GM18511 (cell line): ENCODE data around the gene FZD10.

ENCODE experiments used
- ATAC-seq: cut with Tn5 transposase; IDR thresholded peaks from one replicate; pipeline ENCODE4 v1.9.1; 2021; ENCODE audit warnings: mild to moderate bottlenecking, moderate library complexity; ENCODE audit not compliant: unreplicated experiment

FZD10 gene

DNA sequence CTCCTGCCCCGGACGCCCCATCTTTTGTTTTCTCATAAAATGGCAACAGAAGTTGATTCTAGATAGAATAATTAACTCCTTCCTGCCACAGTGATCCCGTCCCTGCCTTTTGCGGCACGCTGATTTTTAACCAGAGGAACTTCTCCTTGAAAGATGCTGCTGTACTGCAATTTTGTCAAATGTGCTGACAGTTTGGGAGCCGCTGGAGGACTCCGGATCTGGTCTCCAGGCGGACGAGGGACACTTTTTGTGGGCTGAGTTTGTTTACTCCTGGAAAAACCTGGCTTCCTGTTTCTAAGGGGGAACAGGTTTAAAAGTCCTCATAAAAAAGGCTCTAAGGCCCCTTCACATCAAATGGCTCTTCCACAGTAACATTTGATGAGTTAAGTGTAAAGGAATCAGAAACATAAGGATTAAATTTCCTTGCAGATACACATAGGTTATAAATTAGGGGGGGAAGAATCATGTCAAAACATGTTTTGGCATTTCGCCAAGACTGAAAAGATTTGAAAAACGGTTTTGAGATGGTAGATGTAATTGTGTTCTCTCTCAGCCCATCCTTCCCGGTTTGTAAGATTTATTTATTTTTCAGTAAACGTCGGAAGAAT is 15.5 kb downstream of the FZD10 start:
- no peak for ATAC-seq

DNA sequence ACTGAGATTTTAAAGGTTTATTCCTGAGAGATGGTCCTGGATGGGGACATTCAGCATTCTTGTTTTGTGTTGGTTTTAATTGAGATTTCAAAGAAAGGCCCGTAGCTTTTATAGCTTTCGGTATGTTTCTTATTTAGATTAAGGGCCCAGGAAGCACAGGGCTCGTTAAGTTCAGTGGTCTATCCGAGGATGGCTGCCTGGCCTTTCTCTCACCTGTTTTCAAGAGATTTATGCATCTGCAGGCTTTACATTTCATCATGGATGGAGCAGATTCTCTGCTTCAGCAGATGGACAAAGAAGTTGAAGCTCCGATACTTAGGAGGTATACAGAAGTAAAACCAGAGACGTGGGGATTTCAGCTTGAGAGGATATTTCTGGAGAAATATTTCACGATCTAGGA is 16.0 kb downstream of the FZD10 start:
- ATAC-seq = no peak

GRCh38 chr12:130179191-130179590 is 16.9 kb downstream of the FZD10 start:
- no peak for ATAC-seq

DNA sequence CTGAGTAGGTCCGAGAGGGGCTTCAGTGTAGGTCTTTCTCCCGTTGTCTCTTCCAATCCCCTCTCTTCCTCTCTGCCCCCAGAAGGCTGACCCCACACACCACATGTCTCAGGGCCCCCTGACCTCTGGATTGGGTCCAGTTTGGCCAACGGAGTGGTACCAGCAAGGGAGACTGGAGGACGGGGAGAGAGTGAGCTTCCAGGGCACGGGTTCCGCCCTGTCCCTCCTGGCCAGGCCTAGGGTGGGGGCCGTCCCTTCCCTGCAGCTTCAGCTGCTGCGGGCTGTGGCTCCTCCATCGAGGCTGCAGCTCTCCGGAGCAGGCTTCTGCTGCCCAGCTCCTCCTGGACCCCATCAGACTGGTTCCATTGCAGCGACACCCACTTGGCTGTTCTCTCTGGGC is 17.4 kb downstream of the FZD10 start:
- ATAC-seq = no peak

- no peak for ATAC-seq
Observed at GRCh38 chr12:130181211-130181610, 18.9 kb downstream of the FZD10 start.

GRCh38 chr12:130183585-130184370 is 21.5 kb downstream of the FZD10 start:
- no peak for ATAC-seq

DNA sequence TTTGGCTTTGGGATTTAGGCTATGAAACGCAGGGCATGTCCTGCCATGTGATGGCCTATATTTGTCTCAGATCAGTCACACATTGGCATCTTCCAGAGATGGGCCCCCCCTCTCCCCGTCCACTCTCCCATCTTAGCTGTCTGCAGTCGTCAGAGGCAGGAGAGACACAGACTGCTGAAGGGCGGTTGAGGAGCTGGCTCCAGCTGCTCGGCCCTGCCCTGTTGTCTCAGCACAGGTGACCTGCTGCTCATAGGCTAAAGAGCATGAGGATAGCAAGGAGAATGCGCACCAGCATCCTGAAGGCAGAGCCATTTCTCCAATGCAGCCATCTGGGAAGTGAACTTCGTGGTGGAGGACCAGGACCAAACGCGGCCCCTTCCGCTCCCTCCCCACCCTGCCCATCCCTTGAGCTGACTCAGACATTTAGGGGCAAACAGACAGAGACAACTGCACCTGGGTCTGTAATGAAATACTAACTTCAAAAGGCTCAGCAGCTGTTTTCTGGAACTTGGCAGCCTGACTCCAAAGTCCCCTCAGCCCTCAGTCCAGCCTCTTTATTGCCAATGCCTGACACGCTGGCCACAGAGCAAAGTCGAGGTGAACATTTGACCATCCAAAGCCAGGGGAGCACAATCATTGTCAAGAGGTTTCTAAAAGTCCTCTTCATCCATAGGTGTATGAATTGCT is 22.3 kb downstream of the FZD10 start:
- ATAC-seq = no peak

DNA sequence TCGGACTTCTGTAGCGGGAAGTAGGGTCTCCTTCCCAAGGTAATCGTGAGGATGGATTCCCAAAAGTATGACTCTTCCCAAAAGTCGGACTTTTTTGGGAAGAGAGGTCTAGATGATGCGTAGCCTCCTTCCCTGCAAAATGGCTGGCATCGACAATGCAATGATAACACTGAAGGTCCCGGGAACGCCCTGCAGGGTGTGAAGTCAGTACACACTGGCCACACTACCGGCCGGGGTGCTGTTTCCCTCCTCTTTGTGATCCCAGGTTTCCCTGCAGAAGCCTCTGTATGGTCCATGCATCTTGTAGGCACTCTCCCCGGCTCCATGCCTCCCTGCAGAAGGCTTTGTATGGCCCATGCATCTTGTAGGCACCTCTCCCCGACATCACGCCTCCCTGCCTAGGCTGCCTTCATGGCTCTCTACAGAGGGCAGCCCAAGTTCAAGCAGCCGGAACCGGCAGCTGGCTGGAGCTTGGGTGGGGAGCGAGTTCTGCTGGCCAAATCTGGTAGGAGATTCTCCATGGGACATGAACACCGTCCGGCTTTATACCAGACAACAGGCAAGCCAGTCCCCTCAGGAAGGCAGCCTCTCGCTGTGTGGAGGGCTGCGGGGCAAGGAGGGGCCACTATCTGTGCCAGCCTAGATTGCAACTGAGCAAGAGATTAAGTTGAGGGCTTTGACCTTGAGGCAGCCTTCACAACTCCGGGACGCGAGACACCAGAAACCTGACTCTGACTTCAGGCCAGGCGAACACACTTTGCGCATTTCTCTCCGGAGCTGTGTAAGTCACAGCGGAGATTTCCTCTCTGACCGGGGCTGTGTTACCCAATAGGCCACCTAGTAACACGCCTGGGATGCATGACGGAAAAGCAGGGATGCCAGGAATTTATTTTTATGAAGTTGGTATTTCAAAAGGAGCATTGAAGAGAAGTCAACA is 23.5 kb downstream of the FZD10 start:
- no peak for ATAC-seq

DNA sequence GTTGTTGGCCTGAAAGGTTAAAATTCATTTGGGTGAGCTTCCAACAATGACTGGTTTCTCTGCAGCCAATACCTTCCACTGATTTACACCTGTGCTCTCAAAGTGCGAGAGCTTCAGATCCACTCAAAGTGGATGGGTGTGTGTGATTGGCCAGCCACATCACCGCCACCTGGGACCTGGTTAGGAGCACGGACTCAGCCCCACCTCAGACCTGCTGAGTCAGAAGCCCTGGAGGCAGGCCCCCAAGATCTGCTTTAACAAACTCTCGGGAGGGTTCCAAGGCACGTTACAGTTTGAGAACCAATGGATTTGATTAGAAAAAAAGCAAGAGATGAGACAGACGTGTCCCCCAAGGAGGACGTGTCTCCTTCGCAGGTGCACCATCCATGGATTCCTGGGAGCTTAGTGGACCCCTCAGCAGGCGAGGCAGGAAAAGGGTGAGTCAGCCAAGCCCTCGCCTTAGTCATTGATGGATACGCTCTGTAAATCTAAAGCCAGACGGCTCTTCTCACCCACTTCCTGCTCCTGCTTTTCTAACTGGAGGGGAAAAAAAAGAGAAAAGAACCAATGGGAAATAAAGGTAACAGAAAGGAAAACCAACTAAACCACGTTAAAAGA is 24.5 kb downstream of the FZD10 start:
- no peak for ATAC-seq

DNA sequence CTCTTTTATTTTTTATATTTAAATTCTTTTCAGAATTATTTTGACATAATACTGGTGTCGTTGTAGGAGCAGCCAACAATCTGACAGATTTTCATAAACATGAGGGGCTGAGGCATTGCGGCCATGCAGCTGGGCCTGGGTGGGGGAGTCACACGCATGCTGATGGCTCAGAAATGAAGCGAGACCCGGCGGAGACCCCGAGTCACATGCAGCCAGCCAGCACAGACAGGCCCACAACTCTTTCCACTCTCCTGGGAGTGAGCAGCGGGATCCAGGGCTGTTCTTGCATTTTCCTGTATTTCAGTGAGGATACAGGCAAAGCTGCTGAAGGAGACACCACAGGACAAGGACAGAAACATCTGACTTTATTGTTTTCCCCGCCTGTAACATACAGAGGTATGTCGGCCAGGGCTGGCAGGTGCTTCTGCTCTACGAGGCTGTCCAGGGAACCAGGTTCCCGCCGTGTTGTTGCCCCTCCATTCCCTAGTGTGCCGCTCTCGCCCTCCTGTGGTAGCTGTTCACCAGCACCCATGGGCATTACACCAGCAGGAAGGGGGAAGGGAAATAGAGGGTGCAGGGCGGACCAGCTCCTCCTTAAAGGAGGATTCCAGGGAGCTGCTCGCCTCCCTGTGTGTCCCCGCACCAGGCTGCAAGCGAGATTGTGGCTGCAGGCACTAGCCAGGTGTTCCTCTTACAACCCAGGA is 30.5 kb downstream of the FZD10 start:
- ATAC-seq = no peak

DNA sequence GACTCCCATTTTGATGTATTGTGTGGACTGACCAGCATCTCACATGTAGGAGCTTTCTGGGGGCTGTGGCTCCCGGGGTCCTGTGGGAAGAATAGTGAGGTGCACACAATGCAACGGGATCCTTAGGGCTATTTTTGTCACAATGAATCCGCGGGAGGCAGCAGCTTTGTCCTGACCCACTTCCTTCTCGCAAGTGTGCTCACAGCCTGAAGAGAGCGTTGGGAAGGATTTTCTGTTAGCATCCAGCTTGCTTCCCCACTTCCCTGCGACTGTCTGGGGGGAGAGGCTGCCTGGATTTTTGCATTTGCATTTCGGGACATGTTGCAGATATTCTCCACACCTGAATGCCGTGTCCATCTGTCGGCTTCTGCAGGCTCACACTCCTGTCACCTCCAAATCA is 31.9 kb downstream of the FZD10 start:
- ATAC-seq = no peak

- no peak for ATAC-seq
Observed at GRCh38 chr12:130195369-130195768, 33.1 kb downstream of the FZD10 start.

DNA sequence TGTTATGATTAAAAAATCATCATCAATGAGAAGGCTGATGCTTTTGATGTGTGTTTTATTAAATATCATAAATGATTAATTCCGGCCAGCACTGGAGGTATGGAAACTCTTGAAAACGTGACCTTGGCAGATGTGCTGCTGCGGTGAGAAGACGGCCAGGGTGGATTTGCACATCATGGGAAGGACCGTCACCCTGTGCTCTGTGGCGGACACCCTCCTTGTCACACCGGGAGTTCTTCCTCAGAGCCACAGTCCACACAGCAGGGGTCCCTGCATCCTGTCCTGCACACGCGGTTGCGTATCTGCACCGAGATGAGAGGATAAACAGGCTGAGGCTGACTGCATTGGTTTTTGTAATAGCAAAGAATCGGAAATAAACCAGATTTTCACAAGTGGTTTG is 33.5 kb downstream of the FZD10 start:
- no peak for ATAC-seq

DNA sequence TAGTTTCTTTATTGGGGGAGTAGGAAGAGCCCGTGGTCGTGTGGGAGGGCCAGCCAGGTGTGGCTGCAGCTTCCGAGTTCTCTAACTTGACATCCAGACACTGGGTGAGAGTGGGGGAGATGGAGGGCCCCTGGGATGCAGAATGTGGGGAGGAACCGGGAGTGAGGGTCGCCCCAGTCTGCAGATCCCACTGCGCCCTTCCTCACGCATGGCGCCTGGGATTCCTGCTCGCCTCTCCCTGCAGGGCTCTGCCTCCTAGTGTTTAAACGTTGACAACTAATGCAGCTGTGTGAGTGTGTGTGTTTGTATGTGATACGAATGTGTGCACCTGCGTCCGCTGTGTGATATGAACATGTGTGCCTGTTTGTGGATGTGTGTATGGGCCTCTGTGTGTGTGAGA is 34.6 kb downstream of the FZD10 start:
- ATAC-seq = no peak

DNA sequence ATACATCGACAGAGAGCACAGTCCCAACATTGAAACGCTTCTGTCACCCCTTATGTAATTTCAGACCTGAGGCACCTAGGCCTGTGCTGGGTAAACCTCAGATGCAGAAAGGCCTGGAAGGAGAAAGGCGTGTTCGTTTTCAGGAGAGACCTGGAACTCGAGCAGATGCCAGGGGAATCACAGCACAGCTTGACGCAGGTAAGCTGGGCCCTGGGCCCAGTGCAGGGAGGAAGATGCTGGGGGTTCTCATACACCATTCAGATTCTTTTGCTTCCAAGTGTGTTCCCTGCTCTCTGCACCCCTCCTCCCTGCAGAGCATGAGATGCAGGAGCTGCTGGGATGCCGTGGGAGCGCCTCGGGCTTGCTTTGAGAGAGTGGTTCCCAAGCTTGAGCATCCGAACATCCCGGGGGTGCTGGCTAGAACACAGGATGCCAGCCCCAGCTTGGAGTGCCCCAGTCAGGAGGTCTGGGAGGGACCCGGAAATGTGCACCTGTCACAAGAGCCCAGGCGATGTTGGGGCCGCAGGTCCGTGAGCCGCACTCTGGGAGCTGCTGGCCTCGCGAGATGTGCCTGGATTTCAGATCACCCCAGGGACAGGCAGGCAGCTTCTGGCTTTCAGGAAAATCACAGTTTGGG is 35.9 kb downstream of the FZD10 start:
- no peak for ATAC-seq

DNA sequence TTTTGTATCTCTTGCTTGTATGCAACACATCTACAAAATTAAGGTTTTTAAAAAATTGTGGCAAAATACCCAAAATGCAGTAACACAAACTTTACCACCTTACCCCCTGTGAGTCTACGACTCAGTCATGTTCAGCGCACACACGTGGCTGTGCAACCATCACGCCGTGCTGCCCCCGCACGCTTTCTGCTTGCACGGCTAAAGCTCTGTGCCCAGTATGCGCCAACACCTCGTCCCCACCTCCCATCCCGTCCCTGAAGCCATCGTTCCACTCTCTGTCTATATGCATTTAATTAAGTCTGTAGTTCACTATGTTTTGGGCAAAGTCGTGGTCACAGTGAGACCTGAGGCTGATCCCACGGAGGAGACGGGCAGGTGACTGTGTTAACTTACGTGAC is 36.4 kb downstream of the FZD10 start:
- ATAC-seq = no peak

GRCh38 chr12:130199581-130200390 is 37.5 kb downstream of the FZD10 start:
- no peak for ATAC-seq

DNA sequence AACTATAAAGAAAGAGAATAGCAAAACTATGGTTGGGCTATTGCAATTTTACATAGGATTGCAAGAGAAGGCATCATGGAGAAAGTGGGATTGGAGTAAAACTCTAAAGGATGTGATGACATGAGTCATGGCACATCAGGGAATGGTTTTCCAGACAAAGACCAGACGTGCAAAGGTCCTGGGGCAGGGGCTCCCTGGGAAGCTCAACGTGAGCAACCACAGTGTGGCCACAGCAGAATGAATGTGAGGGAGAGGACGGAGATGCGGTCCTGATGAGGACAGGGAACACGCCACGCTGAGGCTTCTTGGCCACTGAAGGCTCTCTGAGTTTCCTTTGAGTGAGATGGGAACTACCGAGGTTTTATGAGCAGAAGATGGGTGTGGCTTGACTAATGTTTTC is 38.2 kb downstream of the FZD10 start:
- no peak for ATAC-seq

GRCh38 chr12:130201037-130201436 is 38.8 kb downstream of the FZD10 start:
- ATAC-seq = no peak
